H1 (cell line): Measurements from ENCODE around the gene LIN37. TPM values are rescaled to one million over a fixed set of nuclear protein-coding genes. Genes with fewer than 3 reads are reported as not detected.

ENCODE experiments used
- BCL11A ChIP-seq, 2 experiments: IDR thresholded peaks; one replicate each; pipeline ENCODE4 v1.6.1; 2011; ENCODE audit warnings: low read depth in 2 of 2, low read length in 2 of 2, mild to moderate bottlenecking in 2 of 2
- CHD2 ChIP-seq: IDR thresholded peaks from 2 replicates; pipeline ENCODE4 v1.6.1; 2012; ENCODE audit warnings: low read length, improper control_type of control experiment
- CREB1 ChIP-seq: IDR thresholded peaks from 2 replicates; pipeline ENCODE4 v1.6.1; 2012; ENCODE audit warnings: inconsistent platforms
- EGR1 ChIP-seq: IDR thresholded peaks from 2 replicates; pipeline ENCODE4 v1.6.1; 2011; ENCODE audit warnings: low read depth, low read length, borderline replicate concordance
- HDAC2 ChIP-seq, 2 experiments: fragments of 300-600 bp in 1 of 2; sonication (generic) in 1 of 2; IDR thresholded peaks; 2 replicates each; pipeline ENCODE4 v1.6.1; 2011 to 2012; ENCODE audit warnings: low read depth in 2 of 2, low read length in 2 of 2, mild to moderate bottlenecking in 2 of 2, moderate library complexity in 2 of 2, borderline replicate concordance in 1 of 2, inconsistent platforms in 1 of 2
- KDM4A ChIP-seq: IDR thresholded peaks from one replicate; pipeline ENCODE4 v1.7.1; 2012; ENCODE audit warnings: low read depth, mild to moderate bottlenecking, moderate library complexity, low read length, inconsistent platforms; ENCODE audit not compliant: severe bottlenecking
- POLR2A ChIP-seq, 2 experiments: IDR thresholded peaks; 1 replicate in 1 of 2; 2 replicates in 1 of 2; pipeline ENCODE4 v1.6.1; 2011; ENCODE audit warnings: low read depth in 2 of 2, low read length in 2 of 2, mild to moderate bottlenecking in 2 of 2; ENCODE audit errors: control extremely low read depth in 1 of 2
- POLR2AphosphoS5 ChIP-seq: IDR thresholded peaks from 2 replicates; pipeline ENCODE4 v1.6.1; 2011; ENCODE audit warnings: low read depth, low read length
- RXRA ChIP-seq: IDR thresholded peaks from 2 replicates; pipeline ENCODE4 v1.6.1; 2011; ENCODE audit warnings: low read depth, mild to moderate bottlenecking, low read length, moderate library complexity; ENCODE audit not compliant: insufficient read depth
- SAP30 ChIP-seq: fragments of 300-600 bp; sonication (generic); IDR thresholded peaks from 2 replicates; pipeline ENCODE4 v1.7.1; 2012; ENCODE audit warnings: low read length, moderate library complexity, mild to moderate bottlenecking, inconsistent platforms; ENCODE audit not compliant: insufficient read depth, insufficient replicate concordance
- SIN3A ChIP-seq, 2 experiments: IDR thresholded peaks in 1 of 2; conservative IDR thresholded peaks in 1 of 2; 2 replicates each; pipeline ENCODE4 v1.6.1; 2011 to 2012; ENCODE audit warnings: low read length in 2 of 2, improper control_type of control experiment in 1 of 2, low read depth in 1 of 2, mild to moderate bottlenecking in 1 of 2
- SIX5 ChIP-seq: IDR thresholded peaks from 2 replicates; pipeline ENCODE4 v1.6.1; 2011; ENCODE audit warnings: mild to moderate bottlenecking, low read depth, low read length
- SUZ12 ChIP-seq: fragments of 200-600 bp; sonication (generic); IDR thresholded peaks from 2 replicates; pipeline ENCODE4 v1.6.1; 2012; ENCODE audit warnings: mild to moderate bottlenecking, inconsistent platforms, low read length, moderate library complexity, mixed read lengths
- TAF1 ChIP-seq: IDR thresholded peaks from 2 replicates; pipeline ENCODE4 v1.6.1; 2011; ENCODE audit warnings: mild to moderate bottlenecking, low read depth, low read length
- TBP ChIP-seq: IDR thresholded peaks from 2 replicates; pipeline ENCODE4 v1.6.1; 2011; ENCODE audit warnings: low read depth, low read length, improper control_type of control experiment
- TEAD4 ChIP-seq: IDR thresholded peaks from 2 replicates; pipeline ENCODE4 v1.6.1; 2012; ENCODE audit warnings: low read depth, low read length, inconsistent platforms, mixed read lengths
- YY1 ChIP-seq: IDR thresholded peaks from 2 replicates; pipeline ENCODE4 v1.6.1; 2011; ENCODE audit warnings: low read depth, mild to moderate bottlenecking, low read length
- polyA plus RNA-seq, 7 experiments: library from polyadenylated mRNA; depleted of rRNA in 3 of 7; stranded (reverse) in 5 of 7; unstranded in 2 of 7; fragments of >200 nt in 5 of 7; fragments of 200-250 nt in 2 of 7; gene quantifications; 1 replicate in 5 of 7; 2 replicates in 1 of 7; 4 replicates in 1 of 7; pipeline versions ENCODE4 v1.2.1 to v1.2.3, GENCODE V29; 2011 to 2013; ENCODE audit warnings: missing spikeins in 2 of 7, mixed read lengths in 2 of 7
- total RNA-seq: library from RNA; stranded (reverse); fragmentation: NEBNext Ultra II Directional; extraction: Animal tissue kit (Norgen Biotek cat#: 25700); gene quantifications from 2 replicates; pipeline ENCODE4 v1.2.1, GENCODE V29; 2021
- TF ChIP-seq, protein P1 (sequence below), 3 experiments: IDR thresholded peaks; 1 replicate in 2 of 3; 2 replicates in 1 of 3; pipeline versions ENCODE4 v1.5.1 to v1.6.1; 2011; ENCODE audit warnings: low read length in 3 of 3, mild to moderate bottlenecking in 3 of 3, inconsistent platforms in 2 of 3, low read depth in 1 of 3, moderate library complexity in 1 of 3; ENCODE audit not compliant: insufficient read depth in 1 of 3; ENCODE audit errors: control extremely low read depth in 1 of 3
- TF ChIP-seq, protein P2 (sequence below): IDR thresholded peaks from 2 replicates; pipeline ENCODE4 v1.6.1; 2012; ENCODE audit warnings: low read length, inconsistent platforms

The LIN37 gene
- total and polyA plus RNA-seq, 2 of the 8 experiments (the other 6 are each of a cell fraction or from before 2014, with no cell fraction given), result 3.8 to 9.8 TPM

DNA sequence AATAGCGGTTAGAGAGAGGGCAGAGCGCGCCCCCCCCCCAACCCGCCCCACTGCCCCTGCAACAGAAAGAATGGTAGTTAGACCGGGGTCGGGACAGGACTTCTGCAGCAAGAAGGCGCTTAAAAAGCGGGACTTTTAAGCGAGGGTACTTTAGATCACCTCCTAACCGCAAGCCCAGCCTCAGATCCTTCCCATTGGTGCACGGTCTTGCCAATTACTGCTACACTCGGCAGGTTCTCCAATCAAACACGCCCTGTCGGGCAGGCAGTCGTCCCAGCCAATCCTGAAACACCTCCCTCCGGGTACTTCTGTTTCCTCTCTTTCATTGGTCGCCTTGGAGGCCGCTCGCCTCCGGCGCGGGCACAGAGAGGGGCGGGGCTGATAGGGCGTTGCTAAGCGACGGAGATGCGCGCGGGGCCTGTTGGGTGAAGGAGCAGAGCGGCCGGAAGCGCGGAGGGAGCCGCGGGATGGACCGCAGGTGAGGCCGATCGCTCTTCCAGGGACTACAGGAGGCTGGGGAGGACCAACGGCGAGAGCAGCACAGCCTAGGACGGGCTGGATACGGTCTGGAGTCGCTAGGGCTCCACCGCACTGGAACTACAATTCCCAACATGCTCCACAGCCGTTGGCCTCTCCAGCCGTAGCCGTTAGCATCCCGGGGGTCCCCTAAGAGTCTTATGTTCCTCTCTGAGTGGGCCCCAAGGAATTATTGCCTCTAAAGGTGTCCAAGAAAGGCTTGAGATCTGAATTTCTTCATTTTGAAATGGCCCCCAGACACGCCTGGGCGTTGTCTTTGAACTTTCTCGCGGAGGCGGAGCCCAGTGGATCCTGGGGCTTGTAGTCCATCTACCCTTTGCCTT, 9.6 kb downstream of the LIN37 start, which contains the start of gene PROSER3 (continued):
- TF ChIP-seq, protein P1, sequence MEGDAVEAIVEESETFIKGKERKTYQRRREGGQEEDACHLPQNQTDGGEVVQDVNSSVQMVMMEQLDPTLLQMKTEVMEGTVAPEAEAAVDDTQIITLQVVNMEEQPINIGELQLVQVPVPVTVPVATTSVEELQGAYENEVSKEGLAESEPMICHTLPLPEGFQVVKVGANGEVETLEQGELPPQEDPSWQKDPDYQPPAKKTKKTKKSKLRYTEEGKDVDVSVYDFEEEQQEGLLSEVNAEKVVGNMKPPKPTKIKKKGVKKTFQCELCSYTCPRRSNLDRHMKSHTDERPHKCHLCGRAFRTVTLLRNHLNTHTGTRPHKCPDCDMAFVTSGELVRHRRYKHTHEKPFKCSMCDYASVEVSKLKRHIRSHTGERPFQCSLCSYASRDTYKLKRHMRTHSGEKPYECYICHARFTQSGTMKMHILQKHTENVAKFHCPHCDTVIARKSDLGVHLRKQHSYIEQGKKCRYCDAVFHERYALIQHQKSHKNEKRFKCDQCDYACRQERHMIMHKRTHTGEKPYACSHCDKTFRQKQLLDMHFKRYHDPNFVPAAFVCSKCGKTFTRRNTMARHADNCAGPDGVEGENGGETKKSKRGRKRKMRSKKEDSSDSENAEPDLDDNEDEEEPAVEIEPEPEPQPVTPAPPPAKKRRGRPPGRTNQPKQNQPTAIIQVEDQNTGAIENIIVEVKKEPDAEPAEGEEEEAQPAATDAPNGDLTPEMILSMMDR (IDR thresholded peaks at IDR 0.05; ENCODE audit: control extremely low read depth in 1 of 3, insufficient read depth in 1 of 3, low read depth in 1 of 3, low read length in 3 of 3), result no peak
- TF ChIP-seq EGR1, result peak; percentile 76
- no peak for TF ChIP-seq BCL11A (IDR thresholded peaks at IDR 0.05; ENCODE audit: low read depth in 2 of 2, low read length in 2 of 2)
- TF ChIP-seq SIN3A (conservative IDR thresholded peaks at IDR 0.05 in 1 of 2, IDR thresholded peaks at IDR 0.05 in 1 of 2; ENCODE audit: low read depth in 1 of 2, low read length in 2 of 2), result peak; percentile 8 to 84; a peak in 2 of 4 replicates
- TF ChIP-seq POLR2A (IDR thresholded peaks at IDR 0.05; ENCODE audit: control extremely low read depth in 1 of 2, low read depth in 2 of 2, low read length in 2 of 2), result peak in 1 of 2 experiments; percentile 77; a peak in 2 of 3 replicates
- TF ChIP-seq KDM4A, result peak; percentile 45
- TF ChIP-seq SUZ12, result no peak
- TF ChIP-seq CHD2, result peak; percentile 97
- TF ChIP-seq TEAD4, result peak; percentile 70; the same call in 1 of the 2 replicates
- peak; percentile 61 for TF ChIP-seq POLR2AphosphoS5
- peak; percentile 29; the same call in 1 of the 2 replicates for TF ChIP-seq CREB1
- TF ChIP-seq YY1, result peak; percentile 66; the same call in 1 of the 2 replicates
- TF ChIP-seq RXRA, result no peak
- TF ChIP-seq SAP30, result peak; percentile 80
- peak; percentile 51 for TF ChIP-seq TAF1
- peak; percentile 67 for TF ChIP-seq SIX5
- TF ChIP-seq TBP, result 0 out of 2 replicates have a peak, but pooled peaks have one; percentile 2
- TF ChIP-seq, protein P2, sequence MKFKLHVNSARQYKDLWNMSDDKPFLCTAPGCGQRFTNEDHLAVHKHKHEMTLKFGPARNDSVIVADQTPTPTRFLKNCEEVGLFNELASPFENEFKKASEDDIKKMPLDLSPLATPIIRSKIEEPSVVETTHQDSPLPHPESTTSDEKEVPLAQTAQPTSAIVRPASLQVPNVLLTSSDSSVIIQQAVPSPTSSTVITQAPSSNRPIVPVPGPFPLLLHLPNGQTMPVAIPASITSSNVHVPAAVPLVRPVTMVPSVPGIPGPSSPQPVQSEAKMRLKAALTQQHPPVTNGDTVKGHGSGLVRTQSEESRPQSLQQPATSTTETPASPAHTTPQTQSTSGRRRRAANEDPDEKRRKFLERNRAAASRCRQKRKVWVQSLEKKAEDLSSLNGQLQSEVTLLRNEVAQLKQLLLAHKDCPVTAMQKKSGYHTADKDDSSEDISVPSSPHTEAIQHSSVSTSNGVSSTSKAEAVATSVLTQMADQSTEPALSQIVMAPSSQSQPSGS, result no peak
- TF ChIP-seq HDAC2 (IDR thresholded peaks at IDR 0.05; ENCODE audit: borderline replicate concordance in 1 of 2, low read depth in 2 of 2, low read length in 2 of 2), result 0 out of 4 replicates have a peak, but pooled peaks of 1 of the 2 experiments have one; percentile 3
